Measurements from ENCODE around the gene MIPEP.

MIPEP gene

GRCh38 chr13:23715762-23716235 is 173.4 kb downstream of the MIPEP start:
- DNase-seq (ENCODE audit: low read depth, low spot score): no peak

GRCh38 chr13:23715092-23715761 is 174.0 kb downstream of the MIPEP start:
- no peak for DNase-seq (ENCODE audit: low read depth, low spot score)

GRCh38 chr13:23714672-23715071 is 174.5 kb downstream of the MIPEP start:
- no peak for DNase-seq (ENCODE audit: low read depth, low spot score)

- no peak for DNase-seq (ENCODE audit: low read depth, low spot score)
Observed at GRCh38 chr13:23711355-23711754, 177.8 kb downstream of the MIPEP start.

GRCh38 chr13:23710366-23710765 is 178.8 kb downstream of the MIPEP start:
- DNase-seq (ENCODE audit: low read depth, low spot score): no peak

GRCh38 chr13:23709536-23709935 is 179.7 kb downstream of the MIPEP start:
- DNase-seq (ENCODE audit: low read depth, low spot score): no peak

GRCh38 chr13:23707674-23708073 is 181.5 kb downstream of the MIPEP start:
- no peak for DNase-seq (ENCODE audit: low read depth, low spot score)

GRCh38 chr13:23705583-23705982 is 183.6 kb downstream of the MIPEP start:
- DNase-seq (ENCODE audit: low read depth, low spot score): no peak

GRCh38 chr13:23703246-23703860 is 185.8 kb downstream of the MIPEP start:
- DNase-seq (ENCODE audit: low read depth, low spot score): no peak

GRCh38 chr13:23701636-23702035 is 187.6 kb downstream of the MIPEP start:
- DNase-seq (ENCODE audit: low read depth, low spot score): peak; percentile 58

GRCh38 chr13:23701186-23701585 is 188.0 kb downstream of the MIPEP start:
- no peak for DNase-seq (ENCODE audit: low read depth, low spot score)

GRCh38 chr13:23699271-23699670 is 189.9 kb downstream of the MIPEP start:
- no peak for DNase-seq (ENCODE audit: low read depth, low spot score)

- DNase-seq (ENCODE audit: low read depth, low spot score): no peak
Observed at GRCh38 chr13:23697772-23698313, 191.4 kb downstream of the MIPEP start.

- DNase-seq (ENCODE audit: low read depth, low spot score): peak; percentile 49
Observed at GRCh38 chr13:23696610-23697009, 192.6 kb downstream of the MIPEP start.

GRCh38 chr13:23695711-23696464 is 193.3 kb downstream of the MIPEP start:
- no peak for DNase-seq (ENCODE audit: low read depth, low spot score)

- no peak for DNase-seq (ENCODE audit: low read depth, low spot score)
Observed at GRCh38 chr13:23695196-23695595, 194.0 kb downstream of the MIPEP start.

GRCh38 chr13:23692816-23693215 is 196.4 kb downstream of the MIPEP start:
- no peak for DNase-seq (ENCODE audit: low read depth, low spot score)

- DNase-seq (ENCODE audit: low read depth, low spot score): no peak
Observed at GRCh38 chr13:23690668-23691067, 198.5 kb downstream of the MIPEP start.

- no peak for DNase-seq (ENCODE audit: low read depth, low spot score)
Observed at GRCh38 chr13:23688336-23688735, 200.9 kb downstream of the MIPEP start.

- no peak for DNase-seq (ENCODE audit: low read depth, low spot score)
Observed at GRCh38 chr13:23687614-23688013, 201.6 kb downstream of the MIPEP start.

GRCh38 chr13:23686948-23687347 is 202.3 kb downstream of the MIPEP start:
- no peak for DNase-seq (ENCODE audit: low read depth, low spot score)

GRCh38 chr13:23685416-23685815 is 203.8 kb downstream of the MIPEP start:
- no peak for DNase-seq (ENCODE audit: low read depth, low spot score)
